GM21528 (cell line): Measurements from ENCODE around the gene LDLRAD4.

ENCODE experiments used
- ATAC-seq: cut with Tn5 transposase; IDR thresholded peaks from one replicate; pipeline ENCODE4 v1.9.1; 2021; ENCODE audit warnings: mild to moderate bottlenecking, moderate library complexity; ENCODE audit not compliant: unreplicated experiment, low FRiP score

Gene LDLRAD4

DNA sequence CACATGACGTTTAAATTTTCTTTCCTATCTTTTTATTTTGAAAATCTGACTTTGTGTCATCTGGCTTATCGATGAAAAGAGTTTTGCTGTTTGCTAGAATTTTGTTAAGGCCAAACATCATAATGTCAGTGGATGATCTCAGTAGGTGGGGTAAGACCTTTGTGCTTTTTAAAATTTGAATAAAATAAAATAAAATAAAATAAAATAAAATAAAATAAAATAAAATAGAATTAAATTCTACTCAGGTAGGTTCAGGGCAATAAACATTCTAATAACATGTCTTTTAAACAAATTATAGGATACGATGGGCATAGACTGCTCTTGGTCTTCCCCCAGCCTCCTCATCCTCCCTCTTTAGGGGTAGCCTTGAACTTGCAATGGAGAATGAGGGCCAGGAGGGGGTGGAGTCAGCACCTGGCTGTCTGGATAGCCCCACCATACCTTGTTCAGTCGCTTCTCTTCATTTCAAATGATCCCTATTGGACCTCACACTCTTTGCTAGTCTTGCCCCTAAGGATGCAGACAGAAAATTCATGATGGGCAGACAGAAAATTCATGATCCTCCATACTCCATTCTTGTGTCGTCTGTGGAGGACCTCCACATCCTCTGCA is 8.1 kb downstream of the LDLRAD4 start:
- no peak for ATAC-seq

GRCh38 chr18:13227910-13228309 is 9.3 kb downstream of the LDLRAD4 start:
- no peak for ATAC-seq

DNA sequence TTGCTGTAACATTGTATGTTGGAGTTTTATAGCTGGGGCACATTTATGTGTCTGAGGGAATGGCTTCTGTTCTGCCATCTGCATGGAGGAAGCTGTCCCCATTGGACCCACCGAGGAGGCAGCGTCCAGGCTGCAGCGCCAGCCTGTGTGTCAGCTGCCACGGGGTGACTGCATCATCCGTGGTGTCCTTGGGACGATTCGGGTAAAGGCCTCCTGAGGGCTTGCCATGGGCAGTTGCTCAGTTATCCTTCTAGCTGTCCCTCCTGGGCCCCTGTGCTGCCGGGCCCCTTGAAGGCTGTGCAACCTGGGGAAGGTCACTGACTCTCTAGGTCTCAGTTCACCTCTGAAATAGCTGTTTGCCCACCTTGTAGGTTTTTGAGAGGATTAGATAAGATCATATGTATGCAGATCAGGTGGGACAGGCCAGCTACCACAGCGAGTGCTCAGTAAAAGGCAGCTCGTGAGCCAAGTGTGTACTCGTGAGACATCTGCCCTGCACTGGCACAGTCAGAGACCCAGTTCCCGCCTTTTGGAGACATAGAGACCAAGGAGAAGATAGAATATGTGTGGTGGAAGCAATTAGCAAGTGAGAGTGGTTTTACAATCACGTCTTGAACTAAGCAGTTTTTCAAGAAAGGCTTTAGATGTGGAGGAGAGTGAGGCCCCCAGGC is 10.6 kb downstream of the LDLRAD4 start:
- ATAC-seq = no peak

- ATAC-seq = no peak
Measured at GRCh38 chr18:13231151-13231550, 12.6 kb downstream of the LDLRAD4 start.

DNA sequence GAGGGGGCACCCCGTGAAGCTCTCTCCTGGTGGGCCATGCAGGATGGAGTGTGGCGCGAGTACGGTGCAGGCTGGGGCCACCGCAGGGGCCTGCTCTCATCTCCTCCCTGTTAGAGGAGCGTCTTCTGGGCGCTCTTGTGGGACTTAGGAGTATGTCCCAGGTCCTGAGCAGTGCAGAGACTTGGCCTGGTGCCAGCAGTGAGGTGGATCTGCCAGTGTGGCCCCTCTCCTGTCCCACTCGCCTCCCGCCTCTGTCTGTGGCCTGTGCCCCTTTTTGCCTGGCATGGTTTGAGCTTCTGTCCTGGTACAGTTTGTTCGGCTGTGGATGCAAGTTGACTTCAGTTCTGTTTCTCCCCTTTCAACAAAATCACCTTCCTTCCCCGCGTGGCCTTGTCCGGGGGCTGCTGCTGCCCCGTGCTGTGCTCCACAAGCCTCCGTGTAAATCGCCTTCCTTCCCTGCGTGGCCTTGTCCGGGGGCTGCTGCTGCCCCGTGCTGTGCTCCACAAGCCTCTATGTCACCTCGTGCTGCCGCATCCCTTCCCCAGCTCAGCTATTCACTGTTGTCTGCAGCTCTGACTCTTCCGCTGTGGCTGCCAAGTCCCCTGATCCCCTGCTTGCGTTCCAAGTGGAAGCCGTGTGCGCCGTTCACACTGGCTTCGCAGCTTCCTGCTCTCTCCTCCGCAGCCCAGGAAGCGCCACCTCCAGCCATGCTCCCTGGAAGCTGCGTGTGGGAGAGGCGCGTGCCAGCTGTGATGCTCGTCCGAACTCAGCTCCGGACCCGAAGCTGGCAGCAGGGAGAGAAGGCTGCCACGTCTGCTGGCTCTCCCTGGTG is 13.7 kb downstream of the LDLRAD4 start:
- no peak for ATAC-seq

DNA sequence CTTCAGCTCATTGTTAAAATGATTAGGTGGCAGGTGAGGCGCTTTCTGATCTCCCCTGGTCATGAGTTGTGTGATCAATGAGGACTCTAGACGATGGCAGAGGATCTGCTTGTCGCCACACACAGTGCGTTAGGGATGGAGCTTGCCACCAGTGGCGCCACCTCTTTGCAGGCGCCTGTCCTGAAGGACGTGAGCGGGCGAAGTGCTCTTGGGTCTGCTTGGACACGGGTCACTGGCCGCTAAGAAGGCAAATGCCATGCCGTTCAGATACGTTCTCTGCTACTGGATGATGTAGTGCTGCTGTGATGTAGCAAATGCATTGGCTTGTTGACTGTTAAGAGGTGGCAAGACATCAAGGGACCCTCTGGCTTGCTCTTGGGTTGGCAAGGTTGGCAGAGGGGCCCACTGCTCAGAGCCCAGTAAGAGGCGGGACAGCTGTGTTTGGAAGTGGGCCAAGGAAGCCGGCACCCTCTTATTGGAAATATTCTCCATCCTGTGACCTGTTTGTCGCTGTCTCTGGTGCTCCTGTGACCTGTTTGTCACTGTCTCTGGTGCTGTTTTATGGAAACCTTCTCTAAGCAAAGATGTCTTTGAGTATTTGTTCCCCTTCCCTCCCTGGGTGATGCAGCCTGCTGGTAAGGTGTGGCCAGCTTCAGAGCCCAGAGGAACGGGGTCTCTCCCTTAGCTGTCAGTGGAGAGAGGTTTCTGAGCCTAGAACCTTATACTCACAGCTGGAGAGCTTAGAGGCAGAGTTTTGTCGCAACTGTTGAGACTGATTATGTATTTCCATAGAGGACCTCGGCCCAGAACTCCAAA is 14.6 kb downstream of the LDLRAD4 start:
- ATAC-seq = no peak

DNA sequence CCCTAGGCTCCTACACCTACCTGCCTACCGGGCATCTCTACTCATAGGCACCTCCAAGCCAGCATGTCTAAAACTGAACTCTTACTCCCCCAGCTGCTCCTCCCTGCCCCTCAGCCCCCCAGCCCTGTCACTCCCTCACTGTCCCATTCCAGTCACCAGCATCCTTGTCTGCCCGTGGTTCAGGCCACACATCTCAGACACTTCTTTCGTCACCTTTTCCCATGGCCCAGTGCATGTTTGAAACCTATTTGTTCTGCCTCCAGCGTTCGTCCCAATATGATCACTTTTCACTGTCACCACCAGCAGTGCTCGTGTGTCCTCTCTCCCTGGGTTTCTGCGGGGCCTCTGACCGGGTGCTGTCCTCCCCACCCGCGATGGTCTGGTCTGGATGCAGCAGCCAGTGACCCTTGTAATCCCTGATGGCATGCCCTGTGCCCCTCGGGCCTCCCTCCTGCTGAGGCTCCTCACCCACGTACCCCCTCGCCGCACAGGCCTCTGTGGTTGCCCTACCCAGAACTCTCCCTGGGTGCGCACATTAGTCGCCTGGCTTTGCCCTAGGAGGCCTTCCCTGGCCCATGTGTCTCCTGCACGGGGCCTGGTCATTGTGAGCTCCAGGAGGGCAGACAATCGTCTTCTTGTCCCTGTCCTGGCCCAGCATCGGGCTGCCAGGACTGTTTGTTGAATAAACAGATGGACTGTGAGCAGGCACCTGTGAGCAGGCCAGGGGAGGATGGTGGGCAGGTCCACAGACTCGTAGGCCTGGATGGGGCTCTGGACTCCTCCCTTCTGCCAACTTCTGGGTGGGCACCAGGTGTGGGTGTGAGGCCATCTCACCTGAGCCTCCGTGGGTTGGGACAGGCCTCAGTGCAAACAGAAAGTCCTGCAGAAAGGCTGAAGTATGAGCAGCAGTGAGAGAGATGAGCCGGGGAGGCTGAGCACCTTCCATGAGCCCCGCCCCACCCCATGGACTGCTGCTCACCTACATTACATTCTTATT is 15.5 kb downstream of the LDLRAD4 start:
- ATAC-seq = no peak

DNA sequence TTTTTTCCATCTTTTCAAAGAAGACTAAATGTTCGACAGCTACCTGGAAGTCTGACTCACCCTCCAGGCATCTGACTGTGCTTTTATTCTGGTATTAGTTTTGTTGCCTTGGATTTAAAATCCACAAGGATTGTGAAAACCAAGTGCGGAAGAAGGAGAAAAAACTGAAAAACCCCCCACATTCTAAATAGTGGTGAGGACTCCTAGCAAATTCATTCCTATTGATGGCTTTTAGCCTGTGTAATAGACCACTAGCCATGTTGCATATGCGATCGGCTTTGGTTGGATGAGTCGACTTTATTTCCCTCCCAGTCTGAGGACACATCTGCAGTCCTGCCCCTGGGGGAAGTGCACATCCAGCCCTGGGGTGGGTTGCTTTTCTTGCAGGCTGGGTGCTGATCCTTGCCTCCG is 16.9 kb downstream of the LDLRAD4 start:
- no peak for ATAC-seq

- ATAC-seq = no peak
Measured at GRCh38 chr18:13235981-13236380, 17.4 kb downstream of the LDLRAD4 start.

DNA sequence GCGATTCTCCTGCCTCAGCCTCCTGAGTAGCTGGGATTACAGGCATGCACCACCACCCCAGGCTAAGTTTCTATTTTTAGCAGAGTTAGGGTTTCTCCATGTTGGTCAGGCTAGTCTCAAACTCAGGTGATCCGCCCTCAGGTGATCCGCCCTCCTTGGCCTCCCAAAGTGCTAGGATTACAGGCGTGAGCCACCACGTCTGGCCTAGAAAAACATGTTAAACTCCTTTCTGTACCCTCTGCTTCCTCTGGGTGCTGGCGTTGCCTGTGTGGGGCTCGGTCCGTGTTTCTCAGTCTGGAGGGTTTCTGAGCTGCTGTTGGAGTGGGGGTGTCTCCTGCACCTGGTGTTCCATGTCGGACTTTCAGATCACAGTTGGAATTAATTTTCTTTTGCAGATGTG is 17.9 kb downstream of the LDLRAD4 start:
- ATAC-seq = no peak

- ATAC-seq = no peak
Measured at GRCh38 chr18:13237073-13237472, 18.5 kb downstream of the LDLRAD4 start.

DNA sequence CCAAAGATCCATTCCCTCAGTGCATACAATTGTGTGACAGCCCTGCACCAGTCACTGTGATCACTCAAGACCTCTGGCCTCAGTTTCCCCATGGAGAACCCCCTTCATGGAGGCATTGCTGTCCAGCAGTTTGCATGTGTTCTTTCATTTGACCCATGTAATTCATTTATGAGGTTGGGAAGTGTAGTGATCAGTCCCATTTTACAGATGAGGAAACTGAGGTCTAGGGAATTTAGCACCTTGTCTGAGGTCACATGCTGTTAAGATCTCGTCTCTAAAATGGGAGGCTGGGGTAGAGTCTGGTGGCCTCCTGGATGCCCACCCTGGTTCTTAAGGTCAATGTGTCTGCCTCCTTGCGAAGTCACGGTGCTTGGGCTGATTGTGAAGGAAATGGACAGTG is 19.1 kb downstream of the LDLRAD4 start:
- no peak for ATAC-seq

GRCh38 chr18:13239171-13239956 is 20.8 kb downstream of the LDLRAD4 start:
- ATAC-seq = no peak

- ATAC-seq = no peak
Measured at GRCh38 chr18:13240060-13240725, 21.6 kb downstream of the LDLRAD4 start.

GRCh38 chr18:13241083-13241892 is 22.7 kb downstream of the LDLRAD4 start:
- ATAC-seq = no peak

- no peak for ATAC-seq
Measured at GRCh38 chr18:13241893-13242175, 23.3 kb downstream of the LDLRAD4 start.

GRCh38 chr18:13242797-13243196 is 24.2 kb downstream of the LDLRAD4 start:
- ATAC-seq = no peak

DNA sequence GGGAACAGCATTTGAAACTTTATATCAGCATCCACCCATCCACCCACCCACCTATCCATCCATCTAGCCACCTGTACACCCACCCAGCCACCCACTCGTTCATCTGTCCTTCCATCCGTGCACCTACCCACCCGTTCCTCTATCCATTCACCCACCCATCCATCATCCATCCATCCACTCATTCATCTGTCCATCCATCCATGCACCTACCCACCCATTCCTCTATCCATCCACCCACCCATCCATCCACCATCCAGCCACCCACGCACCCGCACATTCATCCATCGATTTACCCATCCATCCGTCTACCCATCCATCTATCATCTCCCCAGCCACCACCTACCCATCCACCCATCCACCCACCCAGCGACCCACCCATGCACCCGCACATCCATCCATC is 24.8 kb downstream of the LDLRAD4 start:
- no peak for ATAC-seq
